Fibroblast of villous mesenchyme (primary cell): ENCODE results near the gene LMNTD1. TPM values are rescaled to one million over a fixed set of nuclear protein-coding genes. Genes with fewer than 3 reads are reported as not detected.

Experiments used
- DNase-seq: peaks from one replicate; pipeline ENCODE4 v3.0.0-alpha.2; 2010; ENCODE audit warnings: low read depth
- H3K4me3 ChIP-seq: 2 replicates; pipeline ENCODE4 v1.5.1; 2011; ENCODE audit warnings: low read depth, mild to moderate bottlenecking, low read length
- total RNA-seq: library from RNA; depleted of rRNA; stranded (reverse); fragments of >200 nt; gene quantifications from 2 replicates; pipeline ENCODE4 v1.2.3, GENCODE V29; 2012
- TF ChIP-seq, protein P1 (sequence below): IDR thresholded peaks from 2 replicates; pipeline ENCODE4 v1.5.1; 2012; ENCODE audit warnings: low read depth, mild to moderate bottlenecking, low read length; ENCODE audit not compliant: insufficient read depth

Gene LMNTD1
- total RNA-seq, 1 donor = not detected

DNA sequence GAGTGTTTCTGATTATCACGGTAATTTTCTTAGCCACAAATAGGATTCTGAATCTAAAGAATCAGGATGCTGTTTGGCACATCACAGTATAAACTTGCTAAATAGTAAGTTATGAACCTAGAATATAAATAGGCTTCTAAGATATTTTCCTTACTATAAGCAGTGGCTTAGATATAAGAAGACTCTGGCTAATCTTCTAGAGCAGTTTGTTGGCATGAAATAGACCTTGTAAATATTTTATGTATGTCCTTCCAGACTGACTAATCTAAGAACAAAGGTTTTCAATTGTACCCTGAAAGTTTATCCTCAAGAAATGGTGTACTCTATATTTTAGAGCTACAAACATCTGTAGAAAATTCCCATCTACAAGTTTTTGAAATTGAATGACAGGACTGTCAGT is 48.3 kb downstream of the LMNTD1 start:
- H3K4me3 ChIP-seq = no peak overlapping the region
- TF ChIP-seq, protein P1, sequence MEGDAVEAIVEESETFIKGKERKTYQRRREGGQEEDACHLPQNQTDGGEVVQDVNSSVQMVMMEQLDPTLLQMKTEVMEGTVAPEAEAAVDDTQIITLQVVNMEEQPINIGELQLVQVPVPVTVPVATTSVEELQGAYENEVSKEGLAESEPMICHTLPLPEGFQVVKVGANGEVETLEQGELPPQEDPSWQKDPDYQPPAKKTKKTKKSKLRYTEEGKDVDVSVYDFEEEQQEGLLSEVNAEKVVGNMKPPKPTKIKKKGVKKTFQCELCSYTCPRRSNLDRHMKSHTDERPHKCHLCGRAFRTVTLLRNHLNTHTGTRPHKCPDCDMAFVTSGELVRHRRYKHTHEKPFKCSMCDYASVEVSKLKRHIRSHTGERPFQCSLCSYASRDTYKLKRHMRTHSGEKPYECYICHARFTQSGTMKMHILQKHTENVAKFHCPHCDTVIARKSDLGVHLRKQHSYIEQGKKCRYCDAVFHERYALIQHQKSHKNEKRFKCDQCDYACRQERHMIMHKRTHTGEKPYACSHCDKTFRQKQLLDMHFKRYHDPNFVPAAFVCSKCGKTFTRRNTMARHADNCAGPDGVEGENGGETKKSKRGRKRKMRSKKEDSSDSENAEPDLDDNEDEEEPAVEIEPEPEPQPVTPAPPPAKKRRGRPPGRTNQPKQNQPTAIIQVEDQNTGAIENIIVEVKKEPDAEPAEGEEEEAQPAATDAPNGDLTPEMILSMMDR = no peak
- no peak for DNase-seq

DNA sequence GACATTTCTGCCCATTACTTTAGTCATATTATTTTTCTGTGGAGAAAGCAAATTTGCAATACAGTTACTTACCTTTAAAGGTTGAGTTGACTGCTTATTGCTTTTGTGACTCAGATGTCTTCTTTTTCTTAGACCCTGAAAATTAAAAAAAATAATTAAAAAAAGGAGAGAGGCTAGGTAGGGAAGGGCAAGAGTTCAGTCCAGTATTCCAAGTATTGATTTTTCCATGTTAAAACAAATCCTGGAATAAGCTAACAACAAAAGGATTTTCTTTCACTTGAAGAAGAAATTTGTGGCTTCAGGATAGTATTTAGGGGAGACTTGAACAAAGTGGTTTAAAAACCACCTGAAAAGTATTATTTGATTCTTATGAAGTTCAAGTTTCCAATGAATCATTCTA is 49.4 kb downstream of the LMNTD1 start:
- DNase-seq = no peak
- TF ChIP-seq, protein P1 = no peak
- H3K4me3 ChIP-seq = no peak overlapping the region

DNA sequence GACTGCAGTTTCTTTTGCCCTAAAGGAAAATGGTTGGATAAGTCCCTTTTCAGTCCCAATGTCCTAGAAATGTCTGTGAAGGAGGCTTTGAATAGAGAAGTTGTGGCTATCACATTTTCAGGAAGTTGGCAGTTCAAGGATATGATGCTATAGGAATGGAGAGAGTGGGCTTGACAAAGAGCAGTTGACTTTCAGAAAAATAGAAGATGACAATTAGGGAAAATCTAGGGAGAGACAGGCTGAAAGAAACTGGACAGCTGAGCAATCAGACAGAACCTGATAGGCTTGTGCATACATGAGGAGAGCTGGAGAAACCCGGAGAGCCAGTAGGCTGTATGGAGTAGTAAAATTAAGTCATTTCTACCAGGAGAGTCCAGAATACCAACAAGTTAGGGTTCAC is 50.5 kb downstream of the LMNTD1 start:
- TF ChIP-seq, protein P1 = no peak
- no peak for DNase-seq
- no peak overlapping the region for H3K4me3 ChIP-seq

DNA sequence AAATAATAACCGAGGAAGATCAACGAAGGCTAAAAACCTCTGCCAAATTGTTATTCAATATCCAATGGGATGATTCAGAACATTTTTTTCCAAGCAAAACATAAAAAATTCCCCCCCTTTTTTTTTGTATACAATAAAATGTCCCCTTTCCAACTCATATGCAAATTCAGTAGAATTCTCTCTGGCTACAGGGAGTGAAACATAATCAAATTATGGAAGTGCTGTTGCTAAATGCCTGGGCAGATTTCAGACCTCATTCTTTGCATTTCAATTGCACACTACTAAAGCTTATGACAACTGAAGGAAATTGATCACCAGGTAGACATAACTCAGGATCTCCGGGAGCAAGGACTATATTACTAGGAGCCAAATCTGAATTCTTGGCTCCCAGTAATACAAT is 51.0 kb downstream of the LMNTD1 start:
- TF ChIP-seq, protein P1 = no peak
- no peak overlapping the region for H3K4me3 ChIP-seq
- no peak for DNase-seq

DNA sequence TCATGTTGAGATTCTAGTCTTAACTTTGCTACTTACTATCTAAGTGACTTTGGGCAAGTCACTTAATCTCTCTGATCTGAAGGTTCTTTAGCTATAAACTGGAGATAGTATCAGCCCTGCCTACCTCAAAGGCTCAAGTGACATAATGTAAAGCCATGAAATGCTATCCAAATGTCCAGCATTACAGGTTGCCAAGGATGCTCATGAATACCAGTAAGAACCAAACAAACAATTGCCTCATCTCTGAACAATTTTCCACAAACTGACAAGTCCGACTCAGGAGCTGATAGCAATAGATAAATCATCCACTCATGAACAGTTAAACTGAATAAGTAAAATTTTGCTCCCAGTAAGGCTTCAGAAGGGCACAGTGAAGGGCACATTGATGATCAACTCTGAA is 51.5 kb downstream of the LMNTD1 start:
- no peak overlapping the region for H3K4me3 ChIP-seq
- peak; percentile 8 for DNase-seq
- TF ChIP-seq, protein P1 = no peak

DNA sequence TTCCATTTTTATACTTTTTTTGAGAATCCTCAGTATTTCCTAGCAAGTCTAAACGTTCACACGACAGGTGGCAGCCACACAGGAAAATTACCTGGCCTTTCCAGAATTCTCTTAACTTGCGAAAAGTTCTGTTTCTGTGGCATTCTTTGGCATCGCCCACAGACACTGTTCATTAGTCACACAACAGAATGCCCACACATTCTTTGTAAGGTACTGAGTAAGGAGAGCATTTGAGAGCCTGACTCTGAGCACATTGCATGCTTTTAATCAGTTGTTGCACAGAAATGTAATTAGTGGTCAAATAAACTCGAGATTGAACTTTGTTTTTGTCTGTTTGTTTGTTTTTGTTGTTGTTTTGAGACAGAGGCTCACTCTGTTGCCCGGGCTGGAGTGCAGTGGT is 52.4 kb downstream of the LMNTD1 start:
- no peak for DNase-seq
- H3K4me3 ChIP-seq = no peak overlapping the region
- TF ChIP-seq, protein P1 = no peak

- TF ChIP-seq, protein P1 = no peak
- H3K4me3 ChIP-seq = no peak overlapping the region
- DNase-seq = no peak
Measured at GRCh38 chr12:25497021-25497420, 56.1 kb downstream of the LMNTD1 start.
